ENCODE results near the gene WDR45.

DNA sequence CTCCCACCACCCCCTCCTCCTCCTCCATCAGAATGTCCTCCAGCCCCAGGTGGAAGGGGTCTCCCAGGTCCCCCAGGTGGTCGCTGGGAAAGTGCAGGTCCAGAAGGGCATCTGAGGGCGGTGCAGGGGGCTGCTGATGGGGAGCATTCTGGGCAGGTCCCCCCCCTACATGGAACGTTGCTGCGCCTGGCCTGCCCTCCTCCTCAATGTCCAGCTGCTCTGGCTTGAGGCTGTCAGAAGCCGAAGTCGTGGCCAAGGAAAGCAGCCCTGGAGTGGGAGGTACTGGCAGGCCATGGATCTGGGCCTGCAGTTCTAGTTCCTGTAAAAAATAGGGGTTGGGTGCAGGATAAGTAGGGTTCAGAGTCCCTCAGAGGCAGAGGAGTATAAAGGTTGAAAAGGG lies 49.4 kb downstream of the WDR45 start:
- TF ChIP-seq GATA2 (IDR thresholded peaks at IDR 0.05; ENCODE audit: low read depth, low read length) (no peak), GATA3 (IDR thresholded peaks at IDR 0.05; ENCODE audit: low read depth, low read length) (no peak)

Measured in SH-SY5Y (cell line).